GM19468 (cell line): ENCODE data around the gene CYB561D2.
"Not testable (repeated sequence)": the region's sequence is repeated elsewhere in the genome, so short reads cannot be mapped to it uniquely, and the experiment has no call there.

ENCODE experiments used
- ATAC-seq: cut with Tn5 transposase; IDR thresholded peaks from one replicate; pipeline ENCODE4 v1.9.1; 2021; ENCODE audit warnings: mild to moderate bottlenecking, moderate library complexity, moderate number of reproducible peaks; ENCODE audit not compliant: unreplicated experiment; ENCODE audit errors: extremely low read depth

Gene CYB561D2

GRCh38 chr3:50350527-50351322 lies at the start of gene CYB561D2, which contains the start of gene NPRL2:
CYB561D2 (plus strand) TSS chr3:50350862; CDS start chr3:50351434, 572 bp downstream.
NPRL2 (minus strand) TSS chr3:50350775; CDS start chr3:50350652, 123 bp downstream.
- ATAC-seq: peak; percentile 78

GRCh38 chr3:50302095-50303012 lies 48.3 kb upstream of the CYB561D2 start:
- no peak for ATAC-seq

- ATAC-seq: no peak
These were observed 47.4 kb upstream of the CYB561D2 start, which contains the start of gene HYAL1 for GRCh38 chr3:50303013-50303815. HYAL1 (minus strand) TSS chr3:50303574; CDS start chr3:50302956, 618 bp downstream.

- no peak for ATAC-seq
These were observed 46.1 kb upstream of the CYB561D2 start for GRCh38 chr3:50304601-50305000.

GRCh38 chr3:50312041-50312440 lies 38.6 kb upstream of the CYB561D2 start:
- not testable (repeated sequence) for ATAC-seq

- ATAC-seq: no peak
These were observed 36.3 kb upstream of the CYB561D2 start for GRCh38 chr3:50314342-50314741.

GRCh38 chr3:50314816-50315215 lies 35.8 kb upstream of the CYB561D2 start:
- no peak for ATAC-seq

- no peak for ATAC-seq
These were observed 33.9 kb upstream of the CYB561D2 start for GRCh38 chr3:50316657-50317242.

GRCh38 chr3:50317300-50317699 lies 33.4 kb upstream of the CYB561D2 start:
- ATAC-seq: no peak

- ATAC-seq: no peak
These were observed 32.5 kb upstream of the CYB561D2 start for GRCh38 chr3:50318163-50318562.

GRCh38 chr3:50318615-50319014 lies 32.0 kb upstream of the CYB561D2 start:
- ATAC-seq: no peak

- no peak for ATAC-seq
These were observed 31.3 kb upstream of the CYB561D2 start for GRCh38 chr3:50319181-50319893.

GRCh38 chr3:50319894-50320625 lies 30.6 kb upstream of the CYB561D2 start:
- no peak for ATAC-seq

GRCh38 chr3:50320853-50321335 lies 29.8 kb upstream of the CYB561D2 start:
- no peak for ATAC-seq

GRCh38 chr3:50321336-50322114 lies 29.1 kb upstream of the CYB561D2 start:
- ATAC-seq: peak; percentile 55

- no peak for ATAC-seq
These were observed 28.6 kb upstream of the CYB561D2 start for GRCh38 chr3:50322115-50322385.

GRCh38 chr3:50322386-50323091 lies 28.1 kb upstream of the CYB561D2 start, which contains the start of gene HYAL2:
HYAL2 (minus strand) TSS chr3:50322745; CDS start chr3:50320489, 2,256 bp downstream.
- ATAC-seq: no peak
